Progenitor cell of endocrine pancreas (in vitro differentiated cells): Measurements from ENCODE around the gene PPT2. TPM values are rescaled to one million over a fixed set of nuclear protein-coding genes. Genes with fewer than 3 reads are reported as not detected.
A peak's percentile ranks its signal among the peaks of the same experiment; 100 is the strongest.

Experiments used
- DNase-seq: peaks from one replicate; pipeline ENCODE4 v3.0.0; 2021; ENCODE audit warnings: low spot score; ENCODE audit not compliant: unreplicated experiment
- H3K27ac Mint-ChIP-seq: 2 replicates; pipeline ENCODE4 v1.8.0; 2021; ENCODE audit warnings: mild to moderate bottlenecking, moderate library complexity, mixed read lengths
- H3K27me3 Mint-ChIP-seq: 2 replicates; pipeline ENCODE4 v1.8.0; 2021; ENCODE audit warnings: mixed read lengths
- H3K36me3 Mint-ChIP-seq: 2 replicates; pipeline ENCODE4 v1.8.0; 2022; ENCODE audit warnings: mixed read lengths; ENCODE audit not compliant: insufficient read depth
- H3K4me1 Mint-ChIP-seq: 2 replicates; pipeline ENCODE4 v1.8.0; 2021; ENCODE audit warnings: low read depth, mixed read lengths
- H3K4me3 Mint-ChIP-seq: 2 replicates; pipeline ENCODE4 v1.8.0; 2021; ENCODE audit warnings: low read depth, mild to moderate bottlenecking, moderate library complexity, mixed read lengths
- H3K9me3 Mint-ChIP-seq: 2 replicates; pipeline ENCODE4 v1.8.0; 2021; ENCODE audit warnings: low read depth, mixed read lengths
- CTCF ChIP-seq: fragments of 200-600 bp; sonication (generic); IDR thresholded peaks from one replicate; pipeline ENCODE4 v1.5.0; 2021; ENCODE audit warnings: antibody characterized with exemption, mild to moderate bottlenecking; ENCODE audit not compliant: unreplicated experiment
- total RNA-seq: library from RNA; stranded (reverse); gene quantifications from 2 replicates; pipeline ENCODE4 v1.2.1, GENCODE V29; 2021

The PPT2 gene
- total RNA-seq, 1 donor from 2014 or later, result 80.8 TPM

GRCh38 chr6:32170294-32170693, 16.4 kb downstream of the PPT2 start:
- Mint-ChIP-seq H3K4me1 (peaks cover 53% of the 10 kb centered on the region), H3K36me3 (peaks cover 36% of the 10 kb centered on the region), H3K9me3 (no peaks in the 10 kb centered on the region), H3K4me3 (no peak overlapping the region), H3K27me3 (no peaks in the 10 kb centered on the region), H3K27ac (peak overlapping the region; percentile 88)
- no peak for DNase-seq
- no peak for TF ChIP-seq CTCF

GRCh38 chr6:32171234-32171633, 17.3 kb downstream of the PPT2 start:
- H3K36me3 Mint-ChIP-seq, result peaks cover 32% of the 10 kb centered on the region
- no peaks in the 10 kb centered on the region for H3K27me3 Mint-ChIP-seq
- no peak overlapping the region for H3K4me3 Mint-ChIP-seq
- DNase-seq, result no peak
- no peaks in the 10 kb centered on the region for H3K9me3 Mint-ChIP-seq
- H3K4me1 Mint-ChIP-seq, result peaks cover 51% of the 10 kb centered on the region
- no peak for TF ChIP-seq CTCF
- H3K27ac Mint-ChIP-seq, result peak overlapping the region; percentile 10

- Mint-ChIP-seq H3K9me3 (no peaks in the 10 kb centered on the region), H3K27me3 (no peaks in the 10 kb centered on the region), H3K4me1 (peaks cover 47% of the 10 kb centered on the region), H3K36me3 (peaks cover 26% of the 10 kb centered on the region), H3K27ac (peak overlapping the region; percentile 73), H3K4me3 (no peak overlapping the region)
- no peak for TF ChIP-seq CTCF
- DNase-seq, result no peak
Measured at GRCh38 chr6:32173051-32173727, 19.2 kb downstream of the PPT2 start.

GRCh38 chr6:32174416-32174815, 20.5 kb downstream of the PPT2 start:
- peaks cover 47% of the 10 kb centered on the region for H3K4me1 Mint-ChIP-seq
- TF ChIP-seq CTCF, result no peak
- peak overlapping the region; percentile 91 for H3K4me3 Mint-ChIP-seq
- no peak for DNase-seq
- peaks cover 20% of the 10 kb centered on the region for H3K36me3 Mint-ChIP-seq
- H3K9me3 Mint-ChIP-seq, result no peaks in the 10 kb centered on the region
- H3K27me3 Mint-ChIP-seq, result no peaks in the 10 kb centered on the region
- no peak overlapping the region for H3K27ac Mint-ChIP-seq

GRCh38 chr6:32175322-32175710, 21.4 kb downstream of the PPT2 start:
- Mint-ChIP-seq H3K27ac (peak overlapping the region; percentile 90), H3K4me1 (peaks cover 47% of the 10 kb centered on the region), H3K4me3 (peak overlapping the region; percentile 91), H3K36me3 (peaks cover 14% of the 10 kb centered on the region), H3K9me3 (no peaks in the 10 kb centered on the region), H3K27me3 (no peaks in the 10 kb centered on the region)
- no peak for TF ChIP-seq CTCF
- DNase-seq, result no peak
